Ishikawa (cell line): Measurements from ENCODE around the gene MYZAP.

Source experiments
- CEBPB ChIP-seq: IDR thresholded peaks from 2 replicates; pipeline ENCODE4 v1.6.1; 2012
- CREB1 ChIP-seq: IDR thresholded peaks from 2 replicates; pipeline ENCODE4 v1.6.1; 2012; ENCODE audit warnings: low read depth
- EGR1 ChIP-seq: IDR thresholded peaks from 2 replicates; pipeline ENCODE4 v1.6.1; 2012
- EP300 ChIP-seq: IDR thresholded peaks from 2 replicates; pipeline ENCODE4 v1.6.1; 2012; ENCODE audit warnings: borderline replicate concordance
- FOXM1 ChIP-seq: IDR thresholded peaks from 2 replicates; pipeline ENCODE4 v1.6.1; 2012; ENCODE audit warnings: low read depth, borderline replicate concordance
- MAX ChIP-seq: IDR thresholded peaks from 2 replicates; pipeline ENCODE4 v1.6.1; 2012
- NFIC ChIP-seq: IDR thresholded peaks from 2 replicates; pipeline ENCODE4 v1.6.1; 2012
- RAD21 ChIP-seq: IDR thresholded peaks from 2 replicates; pipeline ENCODE4 v1.6.1; 2012; ENCODE audit warnings: low read depth
- TAF1 ChIP-seq: IDR thresholded peaks from 2 replicates; pipeline ENCODE4 v1.6.1; 2012; ENCODE audit warnings: low read depth, mild to moderate bottlenecking
- TCF12 ChIP-seq: IDR thresholded peaks from 2 replicates; pipeline ENCODE4 v1.6.1; 2012; ENCODE audit warnings: low read depth
- TEAD4 ChIP-seq: IDR thresholded peaks from 2 replicates; pipeline ENCODE4 v1.6.1; 2012
- USF1 ChIP-seq: IDR thresholded peaks from 2 replicates; pipeline ENCODE4 v1.6.1; 2012
- YY1 ChIP-seq: IDR thresholded peaks from 2 replicates; pipeline ENCODE4 v1.6.1; 2012; ENCODE audit warnings: low read depth
- ZBTB7A ChIP-seq: IDR thresholded peaks from 2 replicates; pipeline ENCODE4 v1.6.1; 2012; ENCODE audit warnings: low read depth
- TF ChIP-seq, protein P1 (sequence below): IDR thresholded peaks from 2 replicates; pipeline ENCODE4 v1.6.1; 2012; ENCODE audit warnings: low read depth, mild to moderate bottlenecking

Gene MYZAP

GRCh38 chr15:57683481-57683880 lies 91.8 kb downstream of the MYZAP start:
- no peak for TF ChIP-seq CEBPB
- no peak for TF ChIP-seq ZBTB7A
- TF ChIP-seq TAF1, result no peak
- TF ChIP-seq MAX, result no peak
- TF ChIP-seq NFIC, result no peak
- no peak for TF ChIP-seq EGR1
- no peak for TF ChIP-seq CREB1
- no peak for TF ChIP-seq YY1
- TF ChIP-seq FOXM1, result no peak
- no peak for TF ChIP-seq EP300
- TF ChIP-seq, protein P1, sequence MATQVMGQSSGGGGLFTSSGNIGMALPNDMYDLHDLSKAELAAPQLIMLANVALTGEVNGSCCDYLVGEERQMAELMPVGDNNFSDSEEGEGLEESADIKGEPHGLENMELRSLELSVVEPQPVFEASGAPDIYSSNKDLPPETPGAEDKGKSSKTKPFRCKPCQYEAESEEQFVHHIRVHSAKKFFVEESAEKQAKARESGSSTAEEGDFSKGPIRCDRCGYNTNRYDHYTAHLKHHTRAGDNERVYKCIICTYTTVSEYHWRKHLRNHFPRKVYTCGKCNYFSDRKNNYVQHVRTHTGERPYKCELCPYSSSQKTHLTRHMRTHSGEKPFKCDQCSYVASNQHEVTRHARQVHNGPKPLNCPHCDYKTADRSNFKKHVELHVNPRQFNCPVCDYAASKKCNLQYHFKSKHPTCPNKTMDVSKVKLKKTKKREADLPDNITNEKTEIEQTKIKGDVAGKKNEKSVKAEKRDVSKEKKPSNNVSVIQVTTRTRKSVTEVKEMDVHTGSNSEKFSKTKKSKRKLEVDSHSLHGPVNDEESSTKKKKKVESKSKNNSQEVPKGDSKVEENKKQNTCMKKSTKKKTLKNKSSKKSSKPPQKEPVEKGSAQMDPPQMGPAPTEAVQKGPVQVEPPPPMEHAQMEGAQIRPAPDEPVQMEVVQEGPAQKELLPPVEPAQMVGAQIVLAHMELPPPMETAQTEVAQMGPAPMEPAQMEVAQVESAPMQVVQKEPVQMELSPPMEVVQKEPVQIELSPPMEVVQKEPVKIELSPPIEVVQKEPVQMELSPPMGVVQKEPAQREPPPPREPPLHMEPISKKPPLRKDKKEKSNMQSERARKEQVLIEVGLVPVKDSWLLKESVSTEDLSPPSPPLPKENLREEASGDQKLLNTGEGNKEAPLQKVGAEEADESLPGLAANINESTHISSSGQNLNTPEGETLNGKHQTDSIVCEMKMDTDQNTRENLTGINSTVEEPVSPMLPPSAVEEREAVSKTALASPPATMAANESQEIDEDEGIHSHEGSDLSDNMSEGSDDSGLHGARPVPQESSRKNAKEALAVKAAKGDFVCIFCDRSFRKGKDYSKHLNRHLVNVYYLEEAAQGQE, result no peak
- no peak for TF ChIP-seq TCF12
- TF ChIP-seq USF1, result no peak
- no peak for TF ChIP-seq TEAD4
- no peak for TF ChIP-seq RAD21

DNA sequence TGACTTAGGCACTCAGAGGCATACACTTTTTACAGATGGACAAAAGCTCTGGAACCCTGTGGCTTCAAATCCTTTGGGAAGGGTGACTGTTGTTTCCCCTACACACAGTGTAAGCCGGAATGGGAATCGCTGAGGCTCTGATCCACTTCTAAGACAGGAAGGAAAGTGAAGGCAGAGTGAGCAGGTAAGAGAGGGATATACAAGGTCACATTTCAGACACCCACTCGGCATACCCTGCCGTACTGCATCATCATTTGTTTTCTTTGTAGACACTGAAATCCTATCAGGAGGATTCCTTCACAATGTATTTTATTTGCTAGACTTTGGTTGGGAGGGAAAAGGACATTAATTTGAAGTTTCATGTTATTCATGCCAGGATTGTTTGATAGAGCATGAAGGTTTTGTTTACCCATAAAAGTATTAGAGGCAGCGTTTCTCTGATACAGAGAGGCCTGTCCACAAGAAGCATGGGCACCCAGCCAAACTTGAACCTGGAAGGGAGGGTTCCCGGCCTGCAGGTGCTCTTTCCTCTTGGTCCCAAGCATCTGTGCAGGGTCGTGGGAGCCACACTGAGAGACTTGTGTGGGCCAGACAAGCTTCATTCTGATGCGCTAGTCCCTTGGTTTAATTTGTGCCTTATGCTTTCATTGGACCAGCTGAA lies 92.9 kb downstream of the MYZAP start:
- TF ChIP-seq NFIC (no peak), USF1 (no peak), EP300 (no peak), EGR1 (no peak), FOXM1 (no peak)
- TF ChIP-seq, protein P1, result no peak

DNA sequence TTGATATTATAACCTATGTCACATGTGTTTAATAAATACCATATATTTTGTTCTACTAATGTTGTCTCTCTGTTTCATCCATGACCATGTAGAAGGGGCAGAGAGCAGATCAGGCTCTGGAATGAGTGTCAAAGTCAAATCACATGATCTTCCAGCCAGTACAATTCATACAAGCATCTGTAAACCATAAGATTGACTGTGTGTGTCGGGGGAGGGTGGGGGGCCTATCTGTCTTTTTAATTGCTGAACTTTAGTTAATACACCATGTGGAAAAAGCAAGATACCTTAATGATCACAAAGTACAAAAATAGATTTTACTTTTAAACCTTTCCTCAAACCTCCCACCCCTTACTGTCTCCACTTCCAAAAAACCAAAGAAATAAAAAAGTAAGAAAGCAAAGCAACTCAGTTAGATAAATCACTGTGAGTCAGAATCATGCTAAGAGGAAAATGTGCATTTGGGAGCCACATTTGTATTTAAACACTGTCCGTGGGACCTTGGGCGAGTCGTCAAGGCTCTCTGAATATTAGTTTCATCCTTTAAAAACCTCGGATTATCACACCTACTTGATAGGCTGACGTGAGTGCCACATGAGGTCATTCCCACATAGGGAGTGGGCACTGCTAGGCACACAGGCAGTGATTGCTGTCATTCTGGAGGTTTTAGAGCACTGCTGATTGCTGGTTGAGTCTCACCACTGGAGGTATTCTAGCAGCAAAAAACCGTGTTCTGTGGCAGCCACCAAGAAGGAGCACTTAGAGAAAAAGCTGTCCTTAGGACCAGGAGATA lies 93.8 kb downstream of the MYZAP start:
- TF ChIP-seq ZBTB7A (no peak), EGR1 (no peak), NFIC (no peak), CREB1 (no peak), RAD21 (no peak), EP300 (no peak)
- TF ChIP-seq, protein P1, result no peak

GRCh38 chr15:57686657-57687056 lies 95.0 kb downstream of the MYZAP start:
- TF ChIP-seq CEBPB, result no peak
- TF ChIP-seq, protein P1, result no peak
- TF ChIP-seq NFIC, result no peak
- TF ChIP-seq TEAD4, result no peak
- TF ChIP-seq TAF1, result no peak
- TF ChIP-seq FOXM1, result no peak
- no peak for TF ChIP-seq EGR1
- TF ChIP-seq ZBTB7A, result no peak
- no peak for TF ChIP-seq EP300
